MCF 10A (cell line): ENCODE data around the gene ACTMAP. TPM values are rescaled to one million over a fixed set of nuclear protein-coding genes. Genes with fewer than 3 reads are reported as not detected.

Experiments used
- BruUV-seq: library from RNA; stranded (reverse); fragments of 400-500 nt; replicated peaks from 2 replicates; lab custom pipeline; 2021; lab: Mats Ljungman, UMichigan
- CTCF ChIA-PET: fragments of 300-600 bp; sonication (Branson Sonifier 250); formaldehyde crosslinking; extraction: SDS; loops from one replicate; lab custom pipeline; 2021; ENCODE audit warnings: antibody characterized with exemption, inconsistent platforms; lab: Yijun Ruan, JAX
- POLR2A ChIA-PET: fragments of 300-600, 350-650 bp; sonication (Branson Sonifier 250); formaldehyde crosslinking; extraction: SDS; loops from one replicate; lab custom pipeline; 2020; ENCODE audit warnings: antibody characterized with exemption, inconsistent platforms; lab: Yijun Ruan, JAX
- DNase-seq: peaks from one replicate; pipeline ENCODE4 v3.0.0-alpha.2; 2018; ENCODE audit not compliant: unreplicated experiment
- H3K27ac Mint-ChIP-seq: one replicate; pipeline ENCODE4 v1.8.0; 2022; ENCODE audit warnings: mild to moderate bottlenecking, low read depth, mixed read lengths; ENCODE audit not compliant: unreplicated experiment
- H3K27me3 Mint-ChIP-seq: one replicate; pipeline ENCODE4 v1.8.0; 2022; ENCODE audit warnings: mixed read lengths; ENCODE audit not compliant: insufficient read depth, unreplicated experiment
- H3K36me3 Mint-ChIP-seq: one replicate; pipeline ENCODE4 v1.8.0; 2022; ENCODE audit warnings: mild to moderate bottlenecking, moderate library complexity, mixed read lengths; ENCODE audit not compliant: insufficient read depth, unreplicated experiment
- H3K4me1 Mint-ChIP-seq: one replicate; pipeline ENCODE4 v1.8.0; 2022; ENCODE audit warnings: mixed read lengths; ENCODE audit not compliant: insufficient read depth, unreplicated experiment
- H3K4me3 Mint-ChIP-seq: one replicate; pipeline ENCODE4 v1.8.0; 2022; ENCODE audit warnings: mild to moderate bottlenecking, moderate library complexity, mixed read lengths; ENCODE audit not compliant: unreplicated experiment
- H3K9me3 Mint-ChIP-seq: one replicate; pipeline ENCODE4 v1.8.0; 2022; ENCODE audit warnings: mixed read lengths; ENCODE audit not compliant: unreplicated experiment
- CTCF ChIP-seq: fragments of 200-600 bp; IDR thresholded peaks from one replicate; pipeline ENCODE4 v1.8.0; 2022; ENCODE audit warnings: antibody characterized with exemption, mild to moderate bottlenecking; ENCODE audit not compliant: unreplicated experiment
- intact Hi-C: fragments of 100-400 bp; cut with micrococcal nuclease; formaldehyde crosslinking; loops from 2 replicates; pipeline ENCODE4 v1.14.1; 2022
- total RNA-seq: library from RNA; stranded (reverse); gene quantifications from 2 replicates; pipeline ENCODE4 v1.2.3, GENCODE V29; 2022

Gene ACTMAP
- total RNA-seq, 1 experiment from 2014 or later: 19.3 TPM

GRCh38 chr19:40741527-40742390 is 8.5 kb downstream of the ACTMAP start:
- no peak for TF ChIP-seq CTCF
- no TSS peak for BruUV-seq
- H3K27me3 Mint-ChIP-seq: no peaks in the 10 kb centered on the region
- no peak overlapping the region for H3K27ac Mint-ChIP-seq
- intact Hi-C loops: no loop called here
- H3K36me3 Mint-ChIP-seq: peaks cover 56% of the 10 kb centered on the region
- no peaks in the 10 kb centered on the region for H3K4me1 Mint-ChIP-seq
- CTCF ChIA-PET: interaction anchor here (0.6 to 0.9 kb wide), 3 partner anchors 79 to 1645 kb away, joined by 3 to 4 read pairs (median 3); no protein-coding TSS in a partner anchor
- H3K9me3 Mint-ChIP-seq: no peaks in the 10 kb centered on the region
- no peak overlapping the region for H3K4me3 Mint-ChIP-seq
- no peak for DNase-seq
- POLR2A ChIA-PET: interaction anchor here (0.7 to 3.7 kb wide), 8 partner anchors 8 to 138 kb away, joined by 3 to 35 read pairs (median 4); partner anchors contain the start of genes ACTMAP, COQ8B, ITPKC and SNRPA

GRCh38 chr19:40740747-40741146 is 9.5 kb downstream of the ACTMAP start:
- POLR2A ChIA-PET: interaction anchor here (0.6 to 3.7 kb wide), 7 partner anchors 9 to 72 kb away, joined by 3 to 35 read pairs (median 3); partner anchors contain the start of genes ACTMAP, COQ8B, EGLN2 and ITPKC
- H3K27ac Mint-ChIP-seq: peak overlapping the region; percentile 70
- no peak for DNase-seq

GRCh38 chr19:40739871-40740703 is 10.2 kb downstream of the ACTMAP start:
- Mint-ChIP-seq H3K27ac (peak overlapping the region; percentile 70), H3K4me1 (peaks cover 7% of the 10 kb centered on the region), H3K9me3 (no peaks in the 10 kb centered on the region), H3K4me3 (no peak overlapping the region), H3K36me3 (peaks cover 73% of the 10 kb centered on the region), H3K27me3 (no peaks in the 10 kb centered on the region)
- TF ChIP-seq CTCF: no peak
- ChIA-PET CTCF (no interaction called here), POLR2A (interaction anchor here (0.6 to 3.7 kb wide), 7 partner anchors 10 to 71 kb away, joined by 3 to 35 read pairs (median 3); partner anchors contain the start of genes ACTMAP, COQ8B, EGLN2 and ITPKC)
- intact Hi-C loops: no loop called here
- BruUV-seq: TSS peak; percentile 12
- no peak for DNase-seq

More at GRCh38 chr19:40740747-40741146, 9.5 kb downstream of the ACTMAP start:
- CTCF ChIA-PET: no interaction called here
- H3K4me1 Mint-ChIP-seq: peaks cover under 1% of the 10 kb centered on the region
- H3K4me3 Mint-ChIP-seq: no peak overlapping the region
- no peaks in the 10 kb centered on the region for H3K9me3 Mint-ChIP-seq
- TF ChIP-seq CTCF: no peak
- intact Hi-C loops: no loop called here
- no peaks in the 10 kb centered on the region for H3K27me3 Mint-ChIP-seq
- H3K36me3 Mint-ChIP-seq: peaks cover 66% of the 10 kb centered on the region
- TSS peak; percentile 30 for BruUV-seq
